GM21515 (cell line): ENCODE measurements around the gene SNAP47.
"Not testable (repeated sequence)": the region's sequence is repeated elsewhere in the genome, so short reads cannot be mapped to it uniquely, and the experiment has no call there.

Experiments
- ATAC-seq: cut with Tn5 transposase; IDR thresholded peaks from one replicate; pipeline ENCODE4 v1.9.1; 2021; ENCODE audit not compliant: unreplicated experiment

Gene SNAP47

GRCh38 chr1:227734856-227735538, at the start of gene SNAP47, which contains the start of gene JMJD4:
TSS of gene SNAP47 (plus strand) at chr1:227735435. CDS start at chr1:227747737, 12,302 bp downstream.
TSS of gene JMJD4 (minus strand) at chr1:227735302. CDS start at chr1:227735273, 29 bp downstream.
- ATAC-seq: peak; percentile 94

GRCh38 chr1:227685807-227686206, 49.4 kb upstream of the SNAP47 start:
- no peak for ATAC-seq

- ATAC-seq: no peak
These were observed 37.8 kb upstream of the SNAP47 start for GRCh38 chr1:227697321-227697864.

GRCh38 chr1:227701631-227702030, 33.6 kb upstream of the SNAP47 start:
- ATAC-seq: not testable (repeated sequence)

- ATAC-seq: no peak
These were observed 27.4 kb upstream of the SNAP47 start for GRCh38 chr1:227707846-227708245.

GRCh38 chr1:227709451-227709850, 25.8 kb upstream of the SNAP47 start:
- ATAC-seq: no peak

- not testable (repeated sequence) for ATAC-seq
These were observed 24.8 kb upstream of the SNAP47 start for GRCh38 chr1:227710474-227710873.

- ATAC-seq: no peak
These were observed 22.6 kb upstream of the SNAP47 start for GRCh38 chr1:227712648-227713047.

- no peak for ATAC-seq
These were observed 16.3 kb upstream of the SNAP47 start for GRCh38 chr1:227718932-227719331.

GRCh38 chr1:227723474-227723873, 11.8 kb upstream of the SNAP47 start:
- no peak for ATAC-seq

GRCh38 chr1:227725046-227725445, 10.2 kb upstream of the SNAP47 start:
- no peak for ATAC-seq

- no peak for ATAC-seq
These were observed 8.9 kb upstream of the SNAP47 start for GRCh38 chr1:227726318-227726717.

- ATAC-seq: no peak
These were observed 8.2 kb upstream of the SNAP47 start for GRCh38 chr1:227726924-227727599.

- no peak for ATAC-seq
These were observed 7.0 kb upstream of the SNAP47 start for GRCh38 chr1:227728059-227728891.

GRCh38 chr1:227728892-227729143, 6.4 kb upstream of the SNAP47 start:
- no peak for ATAC-seq

GRCh38 chr1:227729144-227729880, 5.9 kb upstream of the SNAP47 start:
- no peak for ATAC-seq

- peak; percentile 28 for ATAC-seq
These were observed 5.2 kb upstream of the SNAP47 start for GRCh38 chr1:227729881-227730629.

- no peak for ATAC-seq
These were observed 4.5 kb upstream of the SNAP47 start for GRCh38 chr1:227730630-227731151.

- ATAC-seq: no peak
These were observed 4.0 kb upstream of the SNAP47 start for GRCh38 chr1:227731241-227731677.
